Stimulated activated CD4-positive, alpha-beta T cell treated with anti-CD3 and anti-CD28 coated beads, Interleukin-1b, Interleukin-23, amount 100 ng/mL, for 4 hours (primary cell): Measurements from ENCODE around the gene TAS2R10.

Experiments used
- DNase-seq, 2 donors: peaks; one replicate each; pipeline ENCODE4 v3.0.0-alpha.2; 2020; ENCODE audit warnings: low read depth in 2 of 2

TAS2R10 gene

GRCh38 chr12:10779103-10779502 lies 47.1 kb downstream of the TAS2R10 start:
- no peak for DNase-seq
